K562 (cell line): Measurements from ENCODE around the gene ARHGAP9. TPM values are rescaled to one million over a fixed set of nuclear protein-coding genes. Genes with fewer than 3 reads are reported as not detected.

Experiments
- ARID1B ChIP-seq: fragments of 450-650 bp; IDR thresholded peaks from 2 replicates; pipeline ENCODE4 v1.6.1; 2016; ENCODE audit warnings: antibody characterized with exemption, mild to moderate bottlenecking, inconsistent platforms
- ATF1 ChIP-seq, 2 experiments: fragments of 450-650 bp in 1 of 2; IDR thresholded peaks; 2 replicates each; pipeline ENCODE4 v1.6.1; 2016; ENCODE audit warnings: missing compliant biosample characterization in 1 of 2, missing genetic modification characterization in 1 of 2
- BRF1 ChIP-seq: IDR thresholded peaks from 3 replicates; pipeline ENCODE4 v1.6.1; 2011; ENCODE audit warnings: borderline replicate concordance, mild to moderate bottlenecking; ENCODE audit not compliant: insufficient read length; ENCODE audit errors: extremely low read depth
- HNRNPL ChIP-seq: fragments of 200-400 bp; formaldehyde crosslinking; IDR thresholded peaks from 2 replicates; pipeline ENCODE4 v1.6.1; 2017; ENCODE audit warnings: low read depth, mild to moderate bottlenecking, low read length
- KDM5B ChIP-seq: fragments of 200-600 bp; sonication (generic); IDR thresholded peaks from 2 replicates; pipeline ENCODE4 v1.6.1; 2012; ENCODE audit warnings: low read depth, mild to moderate bottlenecking, moderate library complexity, low read length, control low read depth, inconsistent platforms; ENCODE audit not compliant: insufficient replicate concordance
- MBD2 ChIP-seq: sonication (generic); IDR thresholded peaks from 2 replicates; pipeline ENCODE4 v1.6.1; 2016; ENCODE audit warnings: low read depth, borderline replicate concordance
- PTBP1 ChIP-seq: fragments of 200-400 bp; formaldehyde crosslinking; IDR thresholded peaks from 2 replicates; pipeline ENCODE4 v1.6.1; 2017; ENCODE audit warnings: low read depth, low read length
- PTTG1 ChIP-seq: fragments of 450-650 bp; IDR thresholded peaks from 2 replicates; pipeline ENCODE4 v1.6.1; 2016; ENCODE audit warnings: low read depth, mild to moderate bottlenecking, missing genetic modification characterization, missing compliant biosample characterization
- ZFX ChIP-seq: sonication (generic); formaldehyde crosslinking; IDR thresholded peaks from 2 replicates; pipeline ENCODE4 v1.8.0; 2022; ENCODE audit warnings: mild to moderate bottlenecking, missing genetic modification reagents, moderate library complexity
- ZNF707 ChIP-seq: fragments of 250-450 bp; sonication (Bioruptor Pico); conservative IDR thresholded peaks from 2 replicates; pipeline ENCODE4 v1.8.0; 2022; ENCODE audit warnings: inconsistent platforms, mild to moderate bottlenecking, moderate library complexity
- polyA plus RNA-seq, 8 experiments: library from polyadenylated mRNA; depleted of rRNA in 4 of 8; stranded (reverse) in 5 of 8; unstranded in 3 of 8; fragments of >200 nt; fragmentation: Nextera tagmentation in 2 of 8; fragmentation: Illumina TruSeq in 1 of 8; extraction: Ambion mirVana in 2 of 8; extraction: Trizol in 1 of 8; gene quantifications; 2 replicates each; pipeline versions ENCODE4 v1.2.1 to v1.2.3, GENCODE V29; 2011 to 2014; ENCODE audit warnings: inconsistent platforms in 1 of 8, missing spikeins in 1 of 8
- total RNA-seq, 7 experiments: library from RNA; depleted of rRNA in 6 of 7; stranded (reverse); fragments of >200 nt in 6 of 7; fragmentation: Illumina TruSeq in 2 of 7; extraction: Trizol in 2 of 7; gene quantifications; 2 replicates each; pipeline versions ENCODE4 v1.2.1 to v1.2.3, GENCODE V29; 2011 to 2021; ENCODE audit warnings: low replicate concordance in 1 of 7
- TF ChIP-seq, protein P1 (sequence below), 2 experiments: IDR thresholded peaks; 2 replicates each; pipeline ENCODE4 v1.6.1; 2011; ENCODE audit warnings: borderline replicate concordance in 1 of 2, control low read depth in 1 of 2, low read depth in 1 of 2, low read length in 1 of 2, mild to moderate bottlenecking in 1 of 2, mixed read lengths in 1 of 2, moderate library complexity in 1 of 2; ENCODE audit not compliant: insufficient read depth in 1 of 2, insufficient read length in 1 of 2, poor library complexity in 1 of 2, severe bottlenecking in 1 of 2; ENCODE audit errors: extremely low read depth in 1 of 2
- TF ChIP-seq, protein P2 (sequence below): sonication (generic); formaldehyde crosslinking; IDR thresholded peaks from 2 replicates; pipeline ENCODE4 v1.8.0; 2022; ENCODE audit warnings: missing genetic modification reagents, mild to moderate bottlenecking, borderline replicate concordance
- TF ChIP-seq, protein P3 (sequence below): fragments of 450-650 bp; IDR thresholded peaks from 2 replicates; pipeline ENCODE4 v1.6.1; 2017; ENCODE audit warnings: antibody characterized with exemption, mild to moderate bottlenecking

ARHGAP9 gene
- total and polyA plus RNA-seq, 9 of the 15 experiments (the other 6 are each of a cell fraction or from before 2014, with no cell fraction given) = 1.5 to 10.2 (median 5.1) TPM

DNA sequence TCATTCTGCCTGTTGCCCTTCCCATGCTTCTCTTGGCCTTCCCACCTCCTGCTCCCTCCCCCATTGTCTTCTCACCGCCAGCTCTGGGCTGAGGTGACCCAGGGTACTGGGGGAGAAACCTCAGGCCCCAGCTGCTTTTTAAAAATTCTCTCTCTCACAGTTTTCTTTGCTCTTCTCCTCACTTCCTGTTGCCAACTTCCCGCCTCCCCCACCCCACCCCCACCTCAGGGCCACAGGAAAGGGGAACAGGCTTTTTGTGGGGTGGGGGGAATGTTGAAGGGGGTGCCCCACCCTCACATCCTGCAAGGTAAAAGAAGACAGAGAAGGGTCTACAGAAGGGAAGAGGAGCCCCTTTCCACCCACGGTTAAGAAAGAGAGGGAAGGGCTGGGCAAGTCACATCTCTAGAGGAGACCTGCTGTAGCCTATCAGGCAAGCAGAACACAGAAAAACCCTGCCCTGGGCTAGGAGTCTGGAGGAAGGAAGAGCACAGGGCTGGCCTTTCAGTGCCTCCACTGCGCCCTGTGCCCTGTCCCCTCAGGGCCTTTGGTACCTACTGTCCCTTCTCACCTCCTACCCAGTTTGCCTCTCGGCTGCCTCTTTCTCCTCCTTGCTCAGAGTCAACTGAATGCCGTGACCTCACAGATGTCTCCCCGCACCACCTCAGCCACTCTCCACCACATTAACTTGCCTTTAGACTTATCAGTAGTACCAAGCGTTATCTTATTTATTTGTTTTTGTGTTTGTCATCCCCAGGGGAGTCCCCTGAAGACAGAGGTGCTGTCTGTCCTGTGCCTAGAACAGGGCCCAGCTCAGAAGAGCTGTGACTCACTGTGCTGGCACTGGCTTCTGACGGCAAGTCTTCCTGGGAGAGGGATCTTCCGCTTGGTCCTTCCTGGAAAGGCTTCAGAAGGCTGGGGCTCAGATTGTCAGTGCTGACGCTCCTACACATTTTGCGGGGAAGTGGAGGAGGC is 1.7 kb downstream of the ARHGAP9 start (continued):
- TF ChIP-seq, protein P1, sequence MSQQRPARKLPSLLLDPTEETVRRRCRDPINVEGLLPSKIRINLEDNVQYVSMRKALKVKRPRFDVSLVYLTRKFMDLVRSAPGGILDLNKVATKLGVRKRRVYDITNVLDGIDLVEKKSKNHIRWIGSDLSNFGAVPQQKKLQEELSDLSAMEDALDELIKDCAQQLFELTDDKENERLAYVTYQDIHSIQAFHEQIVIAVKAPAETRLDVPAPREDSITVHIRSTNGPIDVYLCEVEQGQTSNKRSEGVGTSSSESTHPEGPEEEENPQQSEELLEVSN (IDR thresholded peaks at IDR 0.05; ENCODE audit: borderline replicate concordance in 1 of 2, extremely low read depth in 1 of 2, insufficient read depth in 1 of 2, insufficient read length in 1 of 2, low read depth in 1 of 2, low read length in 1 of 2, poor library complexity in 1 of 2, severe bottlenecking in 1 of 2) = peak in 1 of 2 experiments; percentile 11
- TF ChIP-seq MBD2 = no peak
- TF ChIP-seq ZNF707 (CRISPR knock-in tag) = no peak
- TF ChIP-seq BRF1 = no peak
- TF ChIP-seq, protein P2, sequence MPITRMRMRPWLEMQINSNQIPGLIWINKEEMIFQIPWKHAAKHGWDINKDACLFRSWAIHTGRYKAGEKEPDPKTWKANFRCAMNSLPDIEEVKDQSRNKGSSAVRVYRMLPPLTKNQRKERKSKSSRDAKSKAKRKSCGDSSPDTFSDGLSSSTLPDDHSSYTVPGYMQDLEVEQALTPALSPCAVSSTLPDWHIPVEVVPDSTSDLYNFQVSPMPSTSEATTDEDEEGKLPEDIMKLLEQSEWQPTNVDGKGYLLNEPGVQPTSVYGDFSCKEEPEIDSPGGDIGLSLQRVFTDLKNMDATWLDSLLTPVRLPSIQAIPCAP (CRISPR knock-in tag) = no peak
- TF ChIP-seq ARID1B = peak; percentile 40; the same call in 1 of the 2 replicates
- no peak for TF ChIP-seq PTTG1 (tag)
- peak; percentile 30 for TF ChIP-seq KDM5B
- TF ChIP-seq ZFX (CRISPR knock-in tag) = 0 out of 2 replicates have a peak, but pooled peaks have one; percentile 2
- TF ChIP-seq PTBP1 = no peak
- TF ChIP-seq, protein P3, sequence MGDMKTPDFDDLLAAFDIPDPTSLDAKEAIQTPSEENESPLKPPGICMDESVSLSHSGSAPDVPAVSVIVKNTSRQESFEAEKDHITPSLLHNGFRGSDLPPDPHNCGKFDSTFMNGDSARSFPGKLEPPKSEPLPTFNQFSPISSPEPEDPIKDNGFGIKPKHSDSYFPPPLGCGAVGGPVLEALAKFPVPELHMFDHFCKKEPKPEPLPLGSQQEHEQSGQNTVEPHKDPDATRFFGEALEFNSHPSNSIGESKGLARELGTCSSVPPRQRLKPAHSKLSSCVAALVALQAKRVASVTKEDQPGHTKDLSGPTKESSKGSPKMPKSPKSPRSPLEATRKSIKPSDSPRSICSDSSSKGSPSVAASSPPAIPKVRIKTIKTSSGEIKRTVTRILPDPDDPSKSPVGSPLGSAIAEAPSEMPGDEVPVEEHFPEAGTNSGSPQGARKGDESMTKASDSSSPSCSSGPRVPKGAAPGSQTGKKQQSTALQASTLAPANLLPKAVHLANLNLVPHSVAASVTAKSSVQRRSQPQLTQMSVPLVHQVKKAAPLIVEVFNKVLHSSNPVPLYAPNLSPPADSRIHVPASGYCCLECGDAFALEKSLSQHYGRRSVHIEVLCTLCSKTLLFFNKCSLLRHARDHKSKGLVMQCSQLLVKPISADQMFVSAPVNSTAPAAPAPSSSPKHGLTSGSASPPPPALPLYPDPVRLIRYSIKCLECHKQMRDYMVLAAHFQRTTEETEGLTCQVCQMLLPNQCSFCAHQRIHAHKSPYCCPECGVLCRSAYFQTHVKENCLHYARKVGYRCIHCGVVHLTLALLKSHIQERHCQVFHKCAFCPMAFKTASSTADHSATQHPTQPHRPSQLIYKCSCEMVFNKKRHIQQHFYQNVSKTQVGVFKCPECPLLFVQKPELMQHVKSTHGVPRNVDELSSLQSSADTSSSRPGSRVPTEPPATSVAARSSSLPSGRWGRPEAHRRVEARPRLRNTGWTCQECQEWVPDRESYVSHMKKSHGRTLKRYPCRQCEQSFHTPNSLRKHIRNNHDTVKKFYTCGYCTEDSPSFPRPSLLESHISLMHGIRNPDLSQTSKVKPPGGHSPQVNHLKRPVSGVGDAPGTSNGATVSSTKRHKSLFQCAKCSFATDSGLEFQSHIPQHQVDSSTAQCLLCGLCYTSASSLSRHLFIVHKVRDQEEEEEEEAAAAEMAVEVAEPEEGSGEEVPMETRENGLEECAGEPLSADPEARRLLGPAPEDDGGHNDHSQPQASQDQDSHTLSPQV = 0 out of 2 replicates have a peak, but pooled peaks have one; percentile 36
- TF ChIP-seq HNRNPL = no peak
- TF ChIP-seq ATF1 (CRISPR knock-in tag; IDR thresholded peaks at IDR 0.05) = no peak
- 0 out of 2 replicates have a peak, but pooled peaks have one; percentile 11 for TF ChIP-seq ATF1 (tag; IDR thresholded peaks at IDR 0.05)
